Stimulated activated naive CD4-positive, alpha-beta T cell (primary cell): ENCODE results near the gene RNF181.
"Not testable (repeated sequence)": the region's sequence is repeated elsewhere in the genome, so short reads cannot be mapped to it uniquely, and the experiment has no call there.

Experiments
- DNase-seq, 6 experiments: peaks; one replicate each; lab custom pipeline; 2025; lab: John Stamatoyannopoulos, UW

Gene RNF181

DNA sequence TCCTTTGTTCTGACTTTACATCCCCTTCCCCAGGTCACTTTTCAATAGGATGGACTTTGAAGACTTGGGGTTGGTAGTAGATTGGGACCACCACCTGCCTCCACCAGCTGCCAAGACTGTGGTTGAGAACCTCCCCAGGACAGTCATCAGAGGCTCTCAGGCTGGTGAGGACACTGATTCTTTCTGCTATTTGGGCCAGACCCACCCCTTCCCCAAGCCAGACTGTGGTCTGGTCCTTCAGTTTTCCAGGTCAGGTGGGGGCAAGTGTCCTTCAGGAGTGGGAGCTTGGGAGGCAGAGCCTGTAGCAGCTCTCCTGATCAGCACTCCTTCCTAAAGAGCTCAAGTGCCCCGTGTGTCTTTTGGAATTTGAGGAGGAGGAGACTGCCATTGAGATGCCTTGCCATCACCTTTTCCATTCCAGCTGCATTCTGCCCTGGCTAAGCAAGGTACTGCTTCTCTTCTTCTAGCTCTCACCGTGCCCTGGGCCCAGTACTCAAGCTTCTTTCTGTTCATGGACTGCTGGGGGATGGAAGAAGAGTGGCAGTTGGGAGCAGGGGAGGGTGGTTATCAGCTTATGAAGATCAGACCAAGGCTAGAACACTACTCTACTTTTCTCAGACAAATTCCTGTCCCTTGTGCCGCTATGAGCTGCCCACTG lies 1.1 kb downstream of the RNF181 start:
- no peak for DNase-seq

DNA sequence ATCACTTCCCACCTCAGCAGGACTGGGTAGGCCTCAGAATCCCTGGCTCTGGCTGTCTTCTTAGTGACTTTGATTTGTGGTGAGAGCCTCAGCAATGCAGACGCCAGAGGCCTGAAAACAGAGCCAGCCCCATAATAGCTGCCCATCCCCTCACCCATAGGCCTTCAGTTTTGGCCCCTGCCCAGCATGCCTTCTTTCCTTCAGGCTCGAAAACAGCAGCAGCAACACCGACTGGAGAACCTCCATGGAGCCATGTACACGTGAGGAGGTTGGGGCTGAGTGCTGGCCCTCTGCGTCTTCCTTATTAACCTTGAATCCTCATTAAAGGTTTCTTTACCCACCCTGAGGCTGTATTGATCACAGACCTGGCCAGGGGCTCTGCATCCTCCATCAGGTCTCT lies 1.7 kb downstream of the RNF181 start:
- DNase-seq = no peak

DNA sequence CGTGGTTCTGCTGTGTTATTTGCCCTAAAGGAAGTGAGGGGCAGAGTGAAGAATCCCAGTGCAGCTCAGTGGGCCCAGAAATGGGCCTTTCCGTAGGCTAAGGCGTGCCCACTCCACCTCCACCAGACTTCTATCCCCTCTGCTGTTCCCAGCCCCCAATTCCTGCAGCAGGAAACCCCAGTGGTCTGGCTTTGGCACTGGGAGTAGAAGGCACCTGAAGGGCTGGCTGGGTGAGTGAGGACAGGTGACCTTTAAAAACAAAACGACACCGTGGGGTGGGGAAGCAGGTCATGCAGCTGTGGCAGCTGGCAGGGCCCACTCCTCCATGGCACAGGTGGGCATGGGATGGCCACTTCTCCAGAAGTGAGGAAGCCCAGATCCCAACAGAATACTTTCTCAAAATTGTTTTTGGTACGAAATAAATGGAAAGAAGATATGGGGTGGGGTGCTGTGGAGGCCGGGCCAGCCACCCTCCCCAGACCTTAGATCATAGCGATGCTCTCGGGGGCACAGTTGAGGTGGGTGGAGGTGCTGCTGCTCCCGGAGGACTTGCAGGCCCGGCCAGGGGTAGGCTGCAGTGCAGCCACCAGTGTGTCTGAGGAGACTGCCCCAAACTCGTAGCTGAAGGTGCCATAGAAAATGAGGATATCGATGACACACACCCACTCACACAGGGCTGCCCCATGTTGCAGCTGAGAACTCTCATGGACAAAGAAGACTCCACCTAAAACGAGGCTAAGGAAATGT lies 3.2 kb downstream of the RNF181 start:
- DNase-seq = no peak

DNA sequence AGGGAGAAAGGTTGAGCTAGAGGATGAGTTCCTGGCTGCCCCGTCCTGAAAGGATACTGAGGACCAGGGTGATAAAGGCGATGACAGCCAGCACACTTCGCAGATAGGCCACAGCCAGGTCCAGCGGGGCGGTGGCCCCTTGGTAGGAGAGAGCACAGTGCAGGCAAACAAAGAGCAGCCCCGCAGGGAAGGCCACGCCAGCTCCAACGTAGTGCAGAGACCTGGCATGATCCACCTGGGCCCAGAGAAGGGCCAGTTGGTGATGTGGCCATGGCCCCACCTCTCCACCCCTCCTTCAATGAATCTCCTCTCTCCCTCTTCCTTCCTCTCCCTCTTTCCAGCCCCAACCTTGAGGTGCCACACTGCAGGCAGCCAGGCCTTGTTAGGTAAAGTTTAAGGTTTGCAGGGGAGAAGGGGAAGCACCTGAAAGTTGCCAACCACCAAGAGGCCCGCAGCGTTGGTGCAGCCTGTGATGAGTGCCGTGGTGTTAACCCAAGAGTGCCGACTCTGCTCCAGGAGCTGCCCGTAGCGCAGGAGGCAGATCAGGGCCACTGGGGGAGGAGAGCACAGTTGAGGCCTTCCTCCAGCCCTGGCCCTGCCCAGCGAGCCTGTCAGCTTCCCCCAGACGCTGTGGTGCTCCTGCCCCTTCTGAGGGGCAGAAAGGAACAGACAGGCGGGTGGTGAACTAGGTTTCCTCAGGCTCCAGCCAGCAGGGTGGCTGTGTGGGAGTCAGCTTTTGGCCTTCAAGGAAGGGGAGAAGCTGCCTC lies 4.1 kb downstream of the RNF181 start:
- DNase-seq = no peak

DNA sequence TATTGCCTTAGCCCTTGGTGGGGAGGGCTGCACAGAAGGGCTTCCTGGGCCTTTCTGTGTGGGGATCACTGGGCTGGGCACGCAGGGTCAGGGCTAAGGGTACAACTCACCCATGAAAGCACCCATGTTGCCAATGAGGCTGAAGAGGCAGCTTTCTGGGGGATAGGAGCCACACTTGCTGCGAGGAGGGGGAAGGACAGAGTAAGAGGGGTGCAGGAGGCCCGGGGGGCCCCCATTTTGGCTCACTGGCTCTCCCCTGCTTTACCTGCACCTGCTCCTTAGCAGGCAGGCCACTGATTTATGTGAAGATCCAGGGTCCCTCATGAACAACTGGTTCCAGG lies 4.7 kb downstream of the RNF181 start:
- no peak for DNase-seq

DNA sequence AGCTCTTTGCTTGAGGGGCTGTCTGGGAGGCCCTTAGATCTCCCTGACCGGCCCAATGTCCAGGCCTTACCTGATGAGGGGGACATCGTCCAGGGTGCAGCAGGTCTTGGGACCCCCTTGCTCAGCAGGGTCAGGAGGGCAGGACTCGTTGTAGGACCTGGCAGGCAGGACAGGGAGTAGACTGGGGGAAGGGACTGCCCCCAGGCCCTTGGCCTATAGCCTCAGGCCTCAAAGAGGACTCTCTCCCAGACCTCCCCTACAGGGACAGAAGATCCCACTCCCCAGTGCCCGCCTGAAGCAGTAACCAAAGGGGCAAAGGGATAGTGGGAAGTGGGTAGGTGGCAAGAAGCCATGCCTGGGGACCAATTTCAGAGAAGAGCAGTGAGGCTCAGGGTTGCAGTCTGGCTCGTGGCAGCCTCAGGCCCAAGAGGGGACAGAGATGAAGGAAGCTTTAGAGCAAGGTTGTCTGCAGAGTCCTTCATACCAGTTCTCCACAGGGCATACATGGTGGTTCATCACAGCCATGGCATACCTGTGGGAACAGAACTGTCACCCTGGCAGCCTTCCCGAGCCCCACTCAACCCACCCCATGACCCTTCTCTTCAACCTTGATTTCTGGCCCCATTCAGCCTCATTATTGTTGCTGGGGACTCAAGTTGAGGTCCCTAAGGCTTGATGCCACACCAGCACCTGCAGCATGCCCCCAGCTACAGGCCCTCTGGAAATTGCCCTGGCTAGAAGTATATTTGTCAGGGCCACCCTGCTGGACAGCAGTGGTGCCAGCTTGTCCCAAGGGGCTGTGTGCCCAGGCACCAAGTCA lies 5.6 kb downstream of the RNF181 start:
- DNase-seq = peak in 1 of 6 experiments; percentile 12

DNA sequence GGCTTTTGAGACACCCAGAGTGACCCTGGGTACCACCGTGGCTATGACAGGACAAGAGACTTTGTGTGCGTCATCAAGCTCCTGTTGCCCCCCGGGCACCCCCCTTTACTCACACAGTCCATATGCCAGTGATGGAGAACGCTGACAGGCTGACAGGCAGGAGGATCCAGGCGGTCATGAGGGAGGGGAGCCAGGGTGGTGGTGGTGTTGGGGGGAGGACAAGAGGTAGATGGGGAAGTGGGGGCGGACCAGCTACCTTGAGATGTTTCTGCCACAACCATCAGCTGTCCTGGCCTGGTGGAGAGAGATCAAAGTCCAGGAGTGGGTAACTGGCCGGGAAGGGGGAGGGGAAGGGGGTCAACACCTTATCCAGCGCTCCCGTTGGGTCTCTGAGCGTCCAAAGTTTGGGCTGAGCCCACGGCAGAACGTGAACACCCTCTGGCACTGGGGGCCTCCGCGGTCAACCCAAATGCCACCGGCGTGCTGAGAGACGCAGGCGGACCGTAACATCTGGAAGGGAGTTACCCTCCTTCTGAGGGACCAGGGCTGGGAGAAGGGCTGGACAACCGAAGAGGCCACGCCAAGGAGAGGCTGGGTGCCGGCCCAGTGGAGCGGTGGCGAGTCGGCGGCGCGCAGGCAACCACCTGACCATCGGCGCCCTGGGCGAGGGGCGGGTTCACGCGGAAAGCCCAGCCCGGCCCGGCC lies 6.4 kb downstream of the RNF181 start:
- DNase-seq = peak in 1 of 6 experiments; percentile 38

DNA sequence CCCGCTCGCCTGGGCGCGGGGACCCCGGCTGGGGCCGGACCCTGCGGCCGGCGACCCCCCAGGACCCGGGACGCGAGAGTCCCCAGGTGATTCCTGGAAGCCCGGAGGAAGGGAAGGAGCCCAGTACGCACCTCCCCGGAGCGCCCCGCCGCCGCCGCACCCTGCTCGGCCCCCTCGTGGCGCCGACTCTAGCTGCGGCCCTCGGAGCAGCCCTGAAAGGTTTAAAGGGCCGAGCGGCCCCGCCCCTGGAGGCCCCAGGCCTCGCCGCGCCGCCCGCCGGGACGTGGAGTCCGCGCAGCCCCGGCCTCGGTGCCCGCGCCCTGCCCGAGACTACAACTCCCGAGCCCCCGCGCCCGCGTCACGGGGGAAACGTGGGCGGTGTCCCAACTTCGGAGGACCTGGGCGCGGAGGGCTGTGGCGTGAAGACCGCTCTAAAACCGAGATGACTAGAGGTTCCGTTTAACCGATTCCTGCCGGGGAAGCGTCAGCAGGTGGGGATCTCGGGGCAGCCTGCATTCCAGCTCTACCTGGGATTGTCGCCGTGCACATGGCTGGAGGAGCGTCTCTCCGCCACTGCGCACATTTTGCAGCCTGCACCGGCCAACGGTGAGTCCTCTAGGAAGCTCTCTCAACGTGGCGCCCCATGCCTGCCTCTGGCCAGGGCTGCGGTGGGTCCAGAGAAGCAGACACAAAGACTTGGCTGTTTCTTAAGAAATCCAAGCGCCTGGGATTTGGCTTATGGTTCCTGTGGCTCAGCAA lies 7.1 kb downstream of the RNF181 start, which contains the start of gene TMEM150A:
Gene TMEM150A (minus strand): TSS at position 223 of the 759 bp plus-strand sequence. CDS start 750 bp downstream, outside the sequence.
- peak; percentile 62 to 80 (median 74) for DNase-seq

DNA sequence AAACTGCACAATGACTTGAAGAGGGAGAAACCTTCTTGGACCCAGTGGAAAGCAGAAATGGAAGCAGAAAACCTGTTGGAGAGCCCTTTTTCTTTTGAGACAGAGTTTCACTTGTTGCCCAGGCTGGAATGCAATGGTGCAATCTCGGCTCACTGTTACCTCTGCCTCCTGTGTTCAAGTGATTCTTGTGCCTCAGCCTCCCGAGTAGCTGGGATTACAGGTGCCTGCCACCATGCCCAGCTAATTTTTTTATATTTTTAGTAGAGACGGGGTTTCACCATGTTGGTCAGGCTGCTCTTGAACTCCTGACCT lies 8.5 kb downstream of the RNF181 start:
- not testable (repeated sequence) for DNase-seq

DNA sequence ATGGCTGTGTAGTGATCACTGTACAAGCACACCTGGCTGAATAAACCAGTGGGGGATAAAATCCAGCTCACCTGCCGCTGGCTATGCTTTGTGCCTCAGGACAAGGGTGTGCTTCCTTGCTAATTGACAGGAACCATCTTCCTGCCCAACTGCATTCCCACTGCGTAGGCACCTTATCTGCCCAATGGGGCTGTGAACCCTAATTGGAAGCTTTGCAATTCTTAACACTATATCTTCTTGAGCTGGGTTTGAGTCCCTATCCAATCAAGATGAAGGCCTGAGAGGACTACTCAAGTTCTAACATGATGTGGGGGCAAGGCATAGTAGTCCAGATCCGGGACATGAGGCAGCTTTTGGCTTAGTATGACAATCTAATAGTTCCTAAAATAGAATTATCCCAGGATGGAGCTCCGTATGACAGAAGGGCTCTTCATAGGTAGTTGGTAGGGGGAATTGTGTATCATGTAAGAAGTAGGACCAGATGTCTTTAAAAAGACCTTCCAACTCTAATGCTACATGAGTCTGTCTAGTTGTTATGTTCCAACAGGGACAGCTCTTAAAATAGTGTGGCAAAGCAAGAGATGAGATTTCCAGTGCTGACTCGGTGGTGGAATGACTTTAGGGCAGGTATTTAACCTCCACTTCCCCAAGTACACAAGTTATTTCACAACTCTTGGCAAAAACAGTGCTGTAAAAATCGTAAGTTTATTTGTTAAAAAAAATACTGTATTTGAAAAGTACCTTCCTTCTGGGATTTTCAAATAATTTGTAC lies 9.2 kb downstream of the RNF181 start:
- DNase-seq = no peak

DNA sequence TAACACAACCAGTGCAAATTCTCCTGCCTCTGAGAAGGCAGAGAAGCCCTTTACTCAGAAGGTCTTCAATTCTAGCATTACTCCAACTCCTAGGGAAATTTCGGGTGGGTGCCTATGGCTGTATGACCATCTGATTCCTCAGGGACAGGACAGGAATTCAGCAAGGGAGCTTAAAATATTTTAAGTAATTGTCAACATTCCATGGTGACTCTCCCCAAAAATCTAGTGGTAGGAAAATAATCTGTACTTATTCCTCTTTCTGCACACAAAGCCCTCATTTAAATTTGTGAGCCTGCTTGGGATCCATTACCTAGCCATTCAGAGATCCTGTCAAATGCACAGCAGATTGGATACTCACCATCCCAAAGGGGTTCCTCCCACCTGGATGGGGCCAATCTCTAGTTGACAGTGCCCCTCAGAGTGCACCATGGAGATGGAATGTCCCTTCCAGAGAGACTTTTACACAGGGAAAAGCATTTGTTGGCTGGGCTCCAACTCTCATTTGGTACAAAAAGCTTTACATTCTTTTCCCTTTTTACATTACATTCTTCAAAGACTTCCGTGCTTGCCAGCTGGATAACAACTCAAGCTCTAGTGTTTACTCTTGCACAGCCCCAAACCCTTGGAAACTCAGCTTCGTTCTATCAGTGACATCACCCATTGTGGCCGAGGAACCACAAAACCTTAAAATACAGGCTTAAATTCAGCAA lies 10.0 kb downstream of the RNF181 start:
- DNase-seq = no peak

DNA sequence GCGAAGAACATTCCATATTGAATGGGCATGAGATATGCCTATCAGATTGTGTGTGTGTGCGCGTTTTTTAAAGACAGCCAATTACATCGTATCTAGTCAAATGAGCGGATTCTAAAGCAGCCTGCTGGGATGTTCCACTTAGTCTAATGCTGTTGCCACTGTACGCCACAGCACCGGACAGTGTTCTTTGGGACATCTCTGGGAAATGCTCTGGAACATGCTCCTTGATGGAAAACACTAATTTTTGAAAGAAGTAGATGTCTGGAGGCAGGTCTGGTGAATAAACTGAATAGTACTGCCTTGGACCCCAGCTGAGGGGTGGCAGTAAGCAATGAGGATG lies 10.5 kb downstream of the RNF181 start:
- no peak for DNase-seq

DNA sequence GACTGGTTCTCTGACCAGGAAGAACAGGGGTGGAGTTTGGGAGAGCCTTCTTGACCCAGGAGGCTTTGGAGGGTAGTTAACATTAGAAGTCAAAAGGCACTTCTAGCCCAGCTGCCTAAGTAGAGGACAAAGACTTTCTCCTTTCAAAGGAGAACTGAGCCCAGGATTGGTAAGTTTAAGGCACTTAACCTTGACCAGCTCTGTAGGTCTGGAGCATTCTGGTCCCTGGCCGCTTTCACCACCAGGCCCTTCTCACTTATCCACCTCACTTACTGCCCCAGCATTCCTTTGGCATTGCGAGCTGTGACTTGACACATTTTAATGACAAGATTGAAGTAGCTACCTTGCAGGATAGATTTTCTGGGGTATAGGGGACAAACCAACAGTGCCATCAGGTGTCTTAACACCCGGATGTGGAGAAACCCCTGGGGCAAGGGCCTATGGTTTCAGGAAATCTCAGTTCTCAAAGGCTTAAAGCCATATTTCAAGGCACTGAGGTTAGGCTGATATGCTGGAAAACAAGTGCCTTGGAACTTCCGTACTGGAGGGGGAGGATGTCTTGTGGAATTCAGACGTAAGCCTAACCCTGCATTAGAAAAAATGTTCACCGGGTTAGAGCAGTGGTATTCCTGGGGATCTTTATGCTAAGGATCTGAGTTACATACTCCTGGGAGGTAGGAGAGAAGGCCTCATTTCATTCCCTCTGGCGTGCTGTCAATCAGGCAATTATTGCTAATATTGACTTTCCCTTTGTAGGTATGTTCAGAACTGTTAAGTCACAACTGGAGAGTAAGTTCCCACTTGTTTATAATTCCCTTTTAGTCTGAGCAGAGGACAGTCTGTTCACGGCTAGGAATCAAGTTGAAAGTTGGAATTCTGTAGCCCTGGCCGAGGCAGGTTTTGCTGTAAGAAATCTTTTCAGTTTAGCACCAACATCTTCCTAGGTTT lies 12.0 kb downstream of the RNF181 start:
- no peak for DNase-seq

DNA sequence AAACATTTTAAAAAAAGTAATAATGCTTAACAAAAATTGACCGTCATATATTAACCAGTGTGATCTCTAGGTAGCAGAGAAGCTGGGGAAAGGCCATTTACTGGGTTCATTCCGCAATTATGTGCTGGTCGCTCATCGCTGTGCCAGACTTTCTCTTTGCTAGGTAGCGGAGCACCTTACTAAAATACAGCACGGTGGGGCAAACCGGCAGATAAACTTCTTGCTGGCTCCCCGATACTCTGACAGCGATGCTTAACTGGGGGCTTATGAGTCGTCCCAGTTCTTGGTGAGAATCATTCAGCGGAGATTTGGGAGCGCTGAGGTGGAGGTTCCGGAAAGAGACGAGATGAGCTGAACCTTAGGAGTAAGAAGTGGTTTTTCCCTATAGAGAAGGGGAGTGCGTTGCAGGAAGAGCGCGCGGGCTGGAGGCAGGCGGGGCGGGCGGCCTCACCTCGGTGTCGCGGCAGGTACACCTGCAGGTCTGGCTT lies 15.7 kb downstream of the RNF181 start:
- peak in 1 of 6 experiments; percentile 33 for DNase-seq

DNA sequence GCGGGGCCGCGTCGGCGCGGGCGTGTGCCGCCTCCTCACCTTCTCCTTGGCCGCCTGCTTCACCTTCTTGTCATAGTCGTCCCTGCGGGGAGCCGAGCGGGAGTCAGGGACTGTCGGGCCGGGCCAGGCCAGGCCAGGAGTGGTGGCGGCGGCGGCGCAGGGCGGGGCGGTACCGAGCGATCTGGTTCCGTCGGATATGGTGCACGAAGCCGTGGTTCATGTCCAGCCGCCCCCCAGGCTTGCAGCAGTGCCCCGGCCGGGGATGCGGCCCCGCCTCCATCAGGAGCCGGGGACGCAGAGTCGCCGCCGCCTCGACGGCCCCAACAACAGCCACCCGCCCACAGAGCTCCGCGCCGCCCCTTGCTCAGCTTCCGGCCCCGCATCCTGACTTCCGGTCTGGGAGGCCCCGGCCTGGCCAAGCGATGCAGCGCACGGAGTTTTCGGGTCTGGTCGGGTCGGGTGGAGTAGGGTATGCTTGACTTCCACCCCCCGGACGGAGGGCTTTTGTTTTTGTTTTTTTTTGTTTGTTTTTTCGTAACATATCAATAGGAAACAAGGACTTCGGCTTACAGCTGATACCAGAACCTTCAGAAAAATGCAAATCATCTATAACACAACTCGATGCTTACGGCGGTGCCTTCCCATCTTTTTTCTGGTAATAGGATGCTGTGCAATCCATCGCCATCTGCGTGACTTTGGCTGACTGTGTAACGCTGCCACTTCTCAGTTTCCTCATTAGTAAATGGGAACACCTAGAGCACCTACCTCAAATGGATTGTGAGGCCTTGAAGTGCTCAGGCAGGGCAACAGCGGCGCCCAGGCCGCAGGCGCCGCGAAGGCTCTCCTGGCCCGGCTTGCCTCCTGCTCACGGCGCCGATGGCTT lies 16.4 kb downstream of the RNF181 start, which contains the start of gene C2orf68:
Gene C2orf68 (minus strand): TSS at position 362 of the 883 bp plus-strand sequence. CDS start 82 bp downstream, at position 280.
- DNase-seq = peak; percentile 60 to 80 (median 72)

DNA sequence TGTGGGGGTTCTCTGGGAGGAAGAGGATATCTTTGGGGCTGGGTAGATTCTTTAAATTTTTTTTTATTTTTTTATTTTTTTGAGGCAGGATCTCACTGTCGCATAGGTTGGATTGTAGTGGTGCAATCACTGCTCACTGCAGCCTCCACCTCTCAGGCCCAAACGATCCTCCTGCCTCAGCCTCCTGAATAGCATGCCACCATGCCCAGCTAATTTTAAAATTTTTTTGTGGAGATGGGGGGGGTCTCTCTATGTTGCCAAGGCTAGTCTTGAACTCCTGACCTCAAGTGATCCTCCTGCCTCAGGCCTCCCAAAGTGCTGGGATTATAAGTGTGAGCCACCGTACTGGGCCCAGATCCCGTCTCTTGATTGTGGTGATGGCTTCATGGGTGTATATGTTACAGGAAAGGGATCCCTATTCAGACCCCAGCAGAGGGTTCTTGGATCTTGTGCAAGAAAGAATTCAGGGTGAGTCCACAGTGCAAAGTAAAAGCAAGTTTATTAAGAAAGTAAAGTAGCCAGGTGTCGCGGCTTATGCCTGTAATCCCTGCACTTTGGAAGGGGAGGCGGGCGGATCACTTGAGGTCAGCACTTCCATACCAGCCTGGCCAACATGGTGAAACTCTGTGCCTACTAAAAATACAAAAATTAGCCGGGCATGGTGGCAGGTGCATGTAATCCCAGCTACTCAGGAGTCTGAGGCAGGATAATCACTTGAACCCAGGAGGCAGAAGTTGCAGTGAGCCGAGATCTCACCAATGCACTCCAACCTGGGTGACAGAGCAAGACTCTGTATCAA lies 18.4 kb downstream of the RNF181 start:
- DNase-seq = no peak
